ENCODE data around the gene MRLN.
"Not testable (repeated sequence)": the region's sequence is repeated elsewhere in the genome, so short reads cannot be mapped to it uniquely, and the experiment has no call there.

MRLN gene

DNA sequence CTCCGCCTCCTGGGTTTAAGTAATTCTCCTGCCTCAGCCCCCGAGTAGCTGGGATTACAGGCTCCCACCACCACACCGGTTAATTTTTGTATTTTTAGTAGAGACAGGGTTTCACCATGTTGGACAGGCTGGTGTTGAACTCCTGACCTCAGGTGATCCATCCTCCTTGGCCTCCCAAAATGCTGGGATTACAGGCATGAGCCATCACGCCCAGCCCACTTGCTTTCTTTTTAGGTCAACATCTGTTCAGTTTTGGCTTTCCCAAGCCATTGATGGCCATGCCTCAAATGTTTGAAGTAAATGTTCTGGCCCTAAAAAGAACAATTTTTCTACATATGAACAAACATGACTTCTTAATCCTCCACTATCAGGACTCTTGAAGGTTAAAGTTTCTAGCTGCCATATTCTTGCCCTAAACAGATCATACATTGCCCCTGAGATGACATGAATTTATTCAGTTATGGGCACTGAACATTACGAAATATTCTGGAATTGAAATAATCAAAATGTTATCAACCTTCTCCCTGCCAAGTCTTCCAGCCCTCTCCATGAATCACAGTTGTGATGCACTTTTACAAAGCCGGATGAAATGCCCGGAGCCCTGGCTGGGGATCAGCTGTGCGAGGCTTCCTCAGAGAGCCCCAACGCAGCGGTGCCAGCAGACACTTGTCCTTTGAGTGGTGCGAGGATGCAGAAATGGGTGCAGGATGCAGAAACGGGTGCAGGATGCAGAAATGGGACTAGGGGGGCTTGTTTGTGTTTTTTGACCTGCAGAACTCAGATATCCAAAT is 2.9 kb downstream of the MRLN start:
- no peaks in the 10 kb centered on the region for H3K36me3 ChIP-seq (ENCODE audit: control insufficient read depth in 2 of 2, insufficient read depth in 2 of 2, low read length in 2 of 2)
- H3K4me1 ChIP-seq (ENCODE audit: control insufficient read depth in 2 of 2, insufficient read depth in 2 of 2, low read length in 2 of 2): peaks cover 0 to 10% of the 10 kb centered on the region in 2 donors
- H3K9me3 ChIP-seq (ENCODE audit: control insufficient read depth in 2 of 2, low read length in 2 of 2): no peaks in the 10 kb centered on the region
- no peaks in the 10 kb centered on the region for H3K27me3 ChIP-seq (ENCODE audit: control insufficient read depth in 2 of 2, insufficient read depth in 2 of 2, low read length in 2 of 2)
- H3K4me3 ChIP-seq (ENCODE audit: low read length in 2 of 2): no peak overlapping the region
- H3K27ac ChIP-seq (ENCODE audit: low read depth in 2 of 2, low read length in 2 of 2): no peak overlapping the region
- H3K9ac ChIP-seq (ENCODE audit: low read depth in 1 of 2, low read length in 2 of 2): no peak overlapping the region

DNA sequence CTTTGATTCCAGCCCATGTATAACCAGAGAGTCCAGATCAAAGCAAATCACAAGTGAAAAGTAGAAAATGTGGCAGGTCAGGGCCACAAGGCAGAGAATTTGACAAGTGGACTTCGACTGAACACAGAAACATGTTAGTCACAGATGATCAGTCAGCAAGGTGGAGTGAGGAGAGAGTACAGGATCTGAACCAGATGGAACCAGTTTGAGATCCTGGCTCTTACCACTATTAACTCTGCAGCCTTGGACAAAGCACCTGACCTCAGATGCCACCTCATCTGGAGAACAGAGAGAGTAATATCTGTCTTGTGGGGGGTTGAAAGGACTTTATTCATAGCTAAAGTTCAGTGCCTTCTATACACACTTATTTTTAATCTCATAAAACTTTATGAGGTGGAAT is 4.4 kb downstream of the MRLN start:
- H3K27me3 ChIP-seq (ENCODE audit: control insufficient read depth in 2 of 2, insufficient read depth in 2 of 2, low read length in 2 of 2): no peaks in the 10 kb centered on the region
- H3K27ac ChIP-seq (ENCODE audit: low read depth in 2 of 2, low read length in 2 of 2): peak overlapping the region; percentile 29 to 80
- H3K4me3 ChIP-seq (ENCODE audit: low read length in 2 of 2): no peak overlapping the region
- no peaks in the 10 kb centered on the region for H3K9me3 ChIP-seq (ENCODE audit: control insufficient read depth in 2 of 2, low read length in 2 of 2)
- peaks cover 0 to 10% of the 10 kb centered on the region in 2 donors for H3K4me1 ChIP-seq (ENCODE audit: control insufficient read depth in 2 of 2, insufficient read depth in 2 of 2, low read length in 2 of 2)
- H3K9ac ChIP-seq (ENCODE audit: low read depth in 1 of 2, low read length in 2 of 2): no peak overlapping the region
- H3K36me3 ChIP-seq (ENCODE audit: control insufficient read depth in 2 of 2, insufficient read depth in 2 of 2, low read length in 2 of 2): no peaks in the 10 kb centered on the region

DNA sequence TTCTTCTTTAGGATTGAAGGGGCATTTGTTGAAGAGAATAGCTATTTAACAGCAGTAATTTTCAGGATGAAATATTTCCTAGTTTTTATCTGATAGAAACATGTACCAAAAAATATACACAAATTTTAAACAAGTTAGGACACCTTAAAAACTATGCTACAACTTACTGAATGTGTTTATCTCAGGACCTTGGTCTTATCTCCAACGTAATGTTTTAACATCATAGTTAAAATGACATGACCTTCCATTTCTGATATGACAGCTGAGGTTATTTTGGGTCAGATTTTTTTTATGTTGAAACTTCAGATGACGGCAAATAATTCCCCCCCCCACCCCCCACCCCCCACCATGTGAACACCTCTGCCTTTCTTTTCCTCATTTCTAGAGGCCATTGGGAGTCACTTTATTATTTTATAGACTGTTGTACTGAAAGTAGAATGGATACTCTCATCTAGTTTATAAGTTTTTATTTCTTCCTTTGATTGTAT is 8.0 kb downstream of the MRLN start:
- Histone ChIP-seq H3K9ac (ENCODE audit: low read depth in 1 of 2, low read length in 2 of 2) (no peak overlapping the region), H3K9me3 (ENCODE audit: control insufficient read depth in 2 of 2, low read length in 2 of 2) (no peaks in the 10 kb centered on the region), H3K27me3 (ENCODE audit: control insufficient read depth in 2 of 2, insufficient read depth in 2 of 2, low read length in 2 of 2) (no peaks in the 10 kb centered on the region), H3K4me3 (ENCODE audit: low read length in 2 of 2) (no peak overlapping the region), H3K27ac (ENCODE audit: low read depth in 2 of 2, low read length in 2 of 2) (peak overlapping the region in 1 of 2 donors; percentile 58), H3K4me1 (ENCODE audit: control insufficient read depth in 2 of 2, insufficient read depth in 2 of 2, low read length in 2 of 2) (peaks cover 0 to 16% of the 10 kb centered on the region in 2 donors), H3K36me3 (ENCODE audit: control insufficient read depth in 2 of 2, insufficient read depth in 2 of 2, low read length in 2 of 2) (no peaks in the 10 kb centered on the region)

DNA sequence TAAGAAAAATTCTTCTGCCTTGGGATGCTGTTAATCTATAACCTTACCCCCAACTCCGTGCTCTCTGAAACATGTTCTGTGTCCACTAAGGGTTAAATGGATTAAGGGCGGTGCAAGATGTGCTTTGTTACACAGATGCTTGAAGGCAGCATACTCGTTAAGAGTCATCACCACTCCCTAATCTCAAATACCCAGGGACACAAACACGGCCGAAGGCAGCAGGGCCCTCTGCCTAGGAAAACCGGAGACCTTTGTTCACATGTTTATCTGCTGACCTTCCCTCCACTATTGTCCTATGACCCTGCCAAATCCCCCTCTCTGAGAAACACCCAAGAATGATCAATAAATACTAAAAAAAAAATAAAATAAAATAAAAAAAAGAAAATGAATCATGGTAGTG is 8.5 kb downstream of the MRLN start:
- not testable (repeated sequence) for H3K4me3 ChIP-seq (ENCODE audit: low read length in 2 of 2); H3K9me3 ChIP-seq (ENCODE audit: control insufficient read depth in 2 of 2, low read length in 2 of 2); H3K27me3 ChIP-seq (ENCODE audit: control insufficient read depth in 2 of 2, insufficient read depth in 2 of 2, low read length in 2 of 2); H3K36me3 ChIP-seq (ENCODE audit: control insufficient read depth in 2 of 2, insufficient read depth in 2 of 2, low read length in 2 of 2); H3K9ac ChIP-seq (ENCODE audit: low read depth in 1 of 2, low read length in 2 of 2)
- H3K27ac ChIP-seq (ENCODE audit: low read depth in 2 of 2, low read length in 2 of 2): peak overlapping the region in 1 of 2 donors; percentile 58
- H3K4me1 ChIP-seq (ENCODE audit: control insufficient read depth in 2 of 2, insufficient read depth in 2 of 2, low read length in 2 of 2): peaks cover 0 to 16% of the 10 kb centered on the region in 2 donors

GRCh38 chr10:59744156-59744555 is 9.1 kb downstream of the MRLN start:
- H3K4me3 ChIP-seq (ENCODE audit: low read length in 2 of 2); H3K36me3 ChIP-seq (ENCODE audit: control insufficient read depth in 2 of 2, insufficient read depth in 2 of 2, low read length in 2 of 2); H3K9ac ChIP-seq (ENCODE audit: low read depth in 1 of 2, low read length in 2 of 2); H3K27ac ChIP-seq (ENCODE audit: low read depth in 2 of 2, low read length in 2 of 2); H3K27me3 ChIP-seq (ENCODE audit: control insufficient read depth in 2 of 2, insufficient read depth in 2 of 2, low read length in 2 of 2); H3K9me3 ChIP-seq (ENCODE audit: control insufficient read depth in 2 of 2, low read length in 2 of 2): not testable (repeated sequence)
- H3K4me1 ChIP-seq (ENCODE audit: control insufficient read depth in 2 of 2, insufficient read depth in 2 of 2, low read length in 2 of 2): peaks cover 0 to 16% of the 10 kb centered on the region in 2 donors

GRCh38 chr10:59741583-59741982 is 11.7 kb downstream of the MRLN start:
- no peaks in the 10 kb centered on the region for H3K36me3 ChIP-seq (ENCODE audit: control insufficient read depth in 2 of 2, insufficient read depth in 2 of 2, low read length in 2 of 2)
- peaks cover 0 to 8% of the 10 kb centered on the region in 2 donors for H3K4me1 ChIP-seq (ENCODE audit: control insufficient read depth in 2 of 2, insufficient read depth in 2 of 2, low read length in 2 of 2)
- H3K27me3 ChIP-seq (ENCODE audit: control insufficient read depth in 2 of 2, insufficient read depth in 2 of 2, low read length in 2 of 2): no peaks in the 10 kb centered on the region
- H3K9me3 ChIP-seq (ENCODE audit: control insufficient read depth in 2 of 2, low read length in 2 of 2): no peaks in the 10 kb centered on the region
- no peak overlapping the region for H3K4me3 ChIP-seq (ENCODE audit: low read length in 2 of 2)
- H3K9ac ChIP-seq (ENCODE audit: low read depth in 1 of 2, low read length in 2 of 2): no peak overlapping the region
- H3K27ac ChIP-seq (ENCODE audit: low read depth in 2 of 2, low read length in 2 of 2): peak overlapping the region in 1 of 2 donors; percentile 67

DNA sequence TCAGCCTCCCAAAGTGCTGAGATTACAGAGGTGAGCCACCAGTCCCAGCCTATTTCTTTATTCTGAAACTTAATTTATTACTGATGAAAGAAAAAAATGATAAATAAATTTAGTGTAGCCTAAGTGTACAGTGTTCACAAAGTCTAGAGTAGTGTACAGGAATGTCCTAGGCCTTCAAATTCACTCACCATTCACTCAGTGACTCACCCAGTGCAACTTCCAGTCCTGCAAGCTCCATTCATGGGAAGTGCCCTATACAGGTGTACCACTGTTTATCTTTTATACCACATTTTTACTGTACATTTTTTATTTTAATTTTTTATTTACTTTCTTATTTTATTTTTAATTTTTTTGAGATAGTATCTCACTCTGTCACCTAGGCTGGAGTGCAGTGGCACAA is 12.2 kb downstream of the MRLN start:
- H3K27me3 ChIP-seq (ENCODE audit: control insufficient read depth in 2 of 2, insufficient read depth in 2 of 2, low read length in 2 of 2): no peaks in the 10 kb centered on the region
- no peaks in the 10 kb centered on the region for H3K9me3 ChIP-seq (ENCODE audit: control insufficient read depth in 2 of 2, low read length in 2 of 2)
- H3K4me3 ChIP-seq (ENCODE audit: low read length in 2 of 2): no peak overlapping the region
- peak overlapping the region in 1 of 2 donors; percentile 67 for H3K27ac ChIP-seq (ENCODE audit: low read depth in 2 of 2, low read length in 2 of 2)
- no peaks in the 10 kb centered on the region for H3K36me3 ChIP-seq (ENCODE audit: control insufficient read depth in 2 of 2, insufficient read depth in 2 of 2, low read length in 2 of 2)
- no peak overlapping the region for H3K9ac ChIP-seq (ENCODE audit: low read depth in 1 of 2, low read length in 2 of 2)
- H3K4me1 ChIP-seq (ENCODE audit: control insufficient read depth in 2 of 2, insufficient read depth in 2 of 2, low read length in 2 of 2): peaks cover 0 to 5% of the 10 kb centered on the region in 2 donors

DNA sequence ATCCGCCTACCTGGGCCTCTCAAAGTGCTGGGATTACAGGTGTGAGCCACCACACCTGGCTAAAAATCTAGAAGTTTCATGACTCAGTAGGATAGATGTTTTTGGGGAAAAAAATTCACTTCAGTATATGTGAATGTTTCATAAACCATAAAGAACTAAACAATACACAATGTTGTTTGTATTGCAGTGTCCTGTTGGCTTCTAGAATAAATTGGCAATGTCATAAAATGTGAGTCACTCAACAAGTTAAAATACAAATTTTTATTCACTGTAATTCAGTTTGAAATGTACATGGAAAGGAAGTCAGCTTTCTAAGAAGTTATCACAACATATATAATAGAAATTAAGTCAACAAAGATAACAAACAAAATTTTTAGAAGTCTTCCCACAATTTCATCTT is 16.5 kb downstream of the MRLN start:
- Histone ChIP-seq H3K4me3 (ENCODE audit: low read length in 2 of 2) (no peak overlapping the region), H3K27me3 (ENCODE audit: control insufficient read depth in 2 of 2, insufficient read depth in 2 of 2, low read length in 2 of 2) (no peaks in the 10 kb centered on the region), H3K36me3 (ENCODE audit: control insufficient read depth in 2 of 2, insufficient read depth in 2 of 2, low read length in 2 of 2) (no peaks in the 10 kb centered on the region), H3K9me3 (ENCODE audit: control insufficient read depth in 2 of 2, low read length in 2 of 2) (no peaks in the 10 kb centered on the region), H3K27ac (ENCODE audit: low read depth in 2 of 2, low read length in 2 of 2) (no peak overlapping the region), H3K4me1 (ENCODE audit: control insufficient read depth in 2 of 2, insufficient read depth in 2 of 2, low read length in 2 of 2) (peaks cover 0 to 5% of the 10 kb centered on the region in 2 donors), H3K9ac (ENCODE audit: low read depth in 1 of 2, low read length in 2 of 2) (no peak overlapping the region)

DNA sequence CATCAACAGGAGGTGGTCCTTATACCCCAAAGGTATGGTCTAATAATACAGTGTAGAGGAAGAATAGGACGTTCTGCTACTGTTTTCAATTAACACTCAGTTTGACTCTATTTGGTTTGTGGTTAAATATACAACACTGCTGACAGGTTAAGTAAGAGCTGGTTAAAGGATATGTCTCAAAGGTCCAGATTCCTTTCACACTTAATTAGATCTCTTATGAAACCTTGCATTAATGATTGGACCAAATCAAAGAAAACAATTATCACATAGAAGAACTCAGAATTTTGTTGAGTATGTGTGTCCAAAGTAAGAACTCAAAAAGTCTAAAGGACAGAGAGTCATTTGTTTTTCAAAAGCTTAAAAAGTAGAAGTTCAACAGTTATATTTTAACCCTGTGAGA is 18.0 kb downstream of the MRLN start:
- H3K36me3 ChIP-seq (ENCODE audit: control insufficient read depth in 2 of 2, insufficient read depth in 2 of 2, low read length in 2 of 2): no peaks in the 10 kb centered on the region
- H3K27me3 ChIP-seq (ENCODE audit: control insufficient read depth in 2 of 2, insufficient read depth in 2 of 2, low read length in 2 of 2): no peaks in the 10 kb centered on the region
- H3K4me3 ChIP-seq (ENCODE audit: low read length in 2 of 2): no peak overlapping the region
- H3K27ac ChIP-seq (ENCODE audit: low read depth in 2 of 2, low read length in 2 of 2): no peak overlapping the region
- H3K9ac ChIP-seq (ENCODE audit: low read depth in 1 of 2, low read length in 2 of 2): no peak overlapping the region
- H3K4me1 ChIP-seq (ENCODE audit: control insufficient read depth in 2 of 2, insufficient read depth in 2 of 2, low read length in 2 of 2): no peaks in the 10 kb centered on the region
- no peaks in the 10 kb centered on the region for H3K9me3 ChIP-seq (ENCODE audit: control insufficient read depth in 2 of 2, low read length in 2 of 2)

DNA sequence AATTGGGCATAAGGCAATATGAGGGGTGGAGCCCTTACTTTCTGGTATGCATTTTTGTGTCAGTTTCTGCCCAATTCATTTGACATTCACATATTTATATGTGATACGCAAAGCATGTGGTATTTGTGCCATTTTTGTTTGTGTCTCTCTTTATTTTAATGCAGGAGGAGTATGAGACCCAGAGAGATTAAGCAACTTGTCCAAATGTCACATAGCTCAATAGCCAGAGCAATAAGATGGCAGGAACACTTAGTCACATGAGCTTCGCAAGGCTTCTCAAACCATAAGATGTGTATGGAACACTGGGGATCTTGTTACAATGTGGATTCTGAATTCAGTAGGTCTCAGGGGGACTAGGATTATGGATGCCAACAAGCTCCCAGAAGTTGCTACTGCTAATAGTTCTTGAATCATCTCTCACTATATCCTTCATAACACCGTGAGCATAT is 19.2 kb downstream of the MRLN start:
- H3K36me3 ChIP-seq (ENCODE audit: control insufficient read depth in 2 of 2, insufficient read depth in 2 of 2, low read length in 2 of 2): no peaks in the 10 kb centered on the region
- H3K9me3 ChIP-seq (ENCODE audit: control insufficient read depth in 2 of 2, low read length in 2 of 2): no peaks in the 10 kb centered on the region
- H3K27ac ChIP-seq (ENCODE audit: low read depth in 2 of 2, low read length in 2 of 2): no peak overlapping the region
- H3K4me3 ChIP-seq (ENCODE audit: low read length in 2 of 2): no peak overlapping the region
- H3K9ac ChIP-seq (ENCODE audit: low read depth in 1 of 2, low read length in 2 of 2): no peak overlapping the region
- no peaks in the 10 kb centered on the region for H3K27me3 ChIP-seq (ENCODE audit: control insufficient read depth in 2 of 2, insufficient read depth in 2 of 2, low read length in 2 of 2)
- no peaks in the 10 kb centered on the region for H3K4me1 ChIP-seq (ENCODE audit: control insufficient read depth in 2 of 2, insufficient read depth in 2 of 2, low read length in 2 of 2)
